Activated T-cell treated with anti-CD3 and anti-CD28 coated beads, Interleukin-2, amount 50 U/mL, for 48 hours (primary cell): Measurements from ENCODE around the gene HERPUD2.
A peak's percentile ranks its signal among the peaks of the same experiment; 100 is the strongest.
"Not testable (repeated sequence)": the region's sequence is repeated elsewhere in the genome, so short reads cannot be mapped to it uniquely, and the experiment has no call there.

Source experiments
- DNase-seq, 2 experiments: peaks; one replicate each; pipeline ENCODE4 v3.0.0-alpha.2; 2020

Gene HERPUD2

DNA sequence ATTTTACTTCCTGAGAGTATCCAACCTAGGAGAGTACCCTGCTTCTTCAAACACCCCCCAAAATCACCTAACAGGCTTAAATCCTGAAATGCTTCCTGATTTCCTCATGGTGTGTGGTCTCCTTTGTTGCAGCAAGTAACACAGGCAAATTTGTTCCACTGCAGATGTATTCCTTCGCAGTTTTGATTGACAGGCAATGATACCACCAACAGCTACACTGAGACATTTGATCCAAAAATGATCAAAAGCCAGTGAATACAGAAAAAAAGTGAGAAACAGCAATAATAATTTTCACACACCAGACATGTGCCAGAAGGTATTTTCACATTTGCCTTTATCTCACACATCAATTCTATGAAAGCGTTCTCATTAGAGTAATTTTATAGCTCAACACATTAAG lies 95.9 kb downstream of the HERPUD2 start:
- no peak for DNase-seq

DNA sequence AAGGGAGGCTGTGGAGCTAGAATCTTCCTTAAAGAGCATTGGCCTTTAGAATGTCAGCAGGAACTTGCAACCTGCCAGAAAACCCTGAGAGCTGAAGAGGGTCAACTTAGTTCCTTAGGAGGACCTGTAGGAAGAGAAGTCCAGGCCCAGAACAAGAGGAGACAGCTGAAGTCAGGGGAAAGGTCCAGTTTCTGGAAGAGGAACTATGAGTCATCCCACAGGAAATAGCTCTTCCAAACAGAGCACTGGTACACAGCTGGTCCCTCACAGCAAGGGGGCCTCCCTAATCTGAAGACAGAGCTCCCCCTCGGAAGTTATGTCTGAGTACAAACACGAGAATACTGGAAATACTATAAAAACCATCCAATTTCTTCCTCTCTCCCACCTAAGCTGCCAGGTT lies 98.9 kb downstream of the HERPUD2 start:
- DNase-seq = no peak

DNA sequence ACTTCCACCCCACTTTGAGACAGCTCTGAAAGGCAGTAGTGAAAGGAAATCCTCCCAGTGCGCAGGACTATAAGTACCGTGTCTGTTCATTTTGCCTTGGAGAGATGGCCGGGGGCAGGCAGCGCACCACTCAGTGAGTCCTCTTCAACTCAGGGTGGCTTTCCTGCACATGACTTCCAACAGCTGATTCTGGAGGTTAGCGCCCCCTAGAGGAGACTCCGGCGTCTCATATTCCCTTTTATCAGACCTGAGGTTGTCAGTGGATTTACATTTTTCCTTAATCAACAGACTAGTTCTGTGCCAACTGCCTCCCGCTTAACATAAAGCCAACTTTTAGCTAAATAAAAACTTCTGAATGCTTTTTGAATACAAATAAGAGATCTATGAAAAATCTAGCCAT lies 101.0 kb downstream of the HERPUD2 start:
- DNase-seq = peak; percentile 40 to 45

DNA sequence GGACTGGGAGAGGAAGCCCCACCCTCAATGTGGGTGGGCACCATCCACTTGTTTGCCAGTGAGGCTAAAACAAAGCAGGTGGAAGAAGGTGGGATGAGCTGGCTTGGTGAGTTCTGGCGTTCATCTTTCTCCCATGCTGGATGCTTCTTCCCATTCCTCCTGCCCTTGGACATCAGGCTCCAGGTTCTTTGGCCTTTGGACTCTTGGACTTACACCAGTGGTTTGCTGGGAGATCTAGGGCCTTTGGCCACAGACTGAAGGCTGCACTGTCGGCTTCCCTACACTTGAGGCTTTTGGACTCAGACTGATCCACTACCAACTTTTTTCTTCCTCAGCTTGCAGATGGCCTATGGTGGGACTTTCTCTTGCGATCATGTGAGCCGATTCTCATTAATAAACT lies 106.3 kb downstream of the HERPUD2 start:
- no peak for DNase-seq

DNA sequence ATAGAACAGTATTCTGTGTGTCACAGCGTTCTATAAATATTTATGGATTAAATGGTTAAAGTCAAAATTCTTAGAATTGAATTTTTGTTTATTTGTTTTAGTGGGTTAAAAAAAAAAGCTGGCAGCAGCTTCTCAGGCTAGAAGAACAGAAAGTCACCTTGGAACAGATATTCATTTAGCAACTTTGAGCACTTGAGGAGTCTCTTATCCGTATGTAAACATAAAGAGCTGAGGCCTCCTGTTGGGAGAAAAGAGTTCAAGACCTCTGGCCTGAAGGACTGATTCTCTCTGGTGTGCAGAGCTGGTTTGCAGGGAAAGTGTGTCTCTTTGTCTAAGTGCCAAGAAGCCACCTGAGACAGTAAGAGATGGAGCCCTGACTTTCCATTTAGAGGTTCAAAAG lies 109.9 kb downstream of the HERPUD2 start:
- no peak for DNase-seq

DNA sequence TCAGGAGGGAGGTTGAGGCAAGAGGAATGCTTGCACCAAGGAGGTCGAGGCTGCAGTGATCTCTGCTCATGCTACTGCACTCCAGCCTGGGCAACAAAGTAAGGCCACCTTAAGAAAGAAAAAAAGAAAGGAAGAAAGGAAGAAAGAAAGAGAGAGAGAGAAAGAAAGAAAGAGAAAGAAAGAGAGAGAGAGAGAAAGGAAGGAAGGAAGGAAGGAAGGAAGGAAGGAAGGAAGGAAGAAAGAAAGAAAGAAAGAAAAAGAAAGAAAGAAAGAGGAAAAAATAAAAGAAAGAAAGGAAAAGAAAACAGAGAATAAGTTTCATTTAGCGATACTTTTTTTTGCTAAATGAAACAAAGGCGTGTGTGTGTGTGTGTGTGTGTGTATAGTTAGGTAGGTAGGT lies 110.4 kb downstream of the HERPUD2 start:
- DNase-seq = not testable (repeated sequence)
